NCI-H1417 (cell line): Measurements from ENCODE around the gene YPEL3.
A peak's percentile ranks its signal among the peaks of the same experiment; 100 is the strongest.
"Not testable (repeated sequence)": the region's sequence is repeated elsewhere in the genome, so short reads cannot be mapped to it uniquely, and the experiment has no call there.

Source experiments
- DNase-seq, 3 experiments: peaks; one replicate each; lab custom pipeline; 2025; lab: John Stamatoyannopoulos, UW

Gene YPEL3

DNA sequence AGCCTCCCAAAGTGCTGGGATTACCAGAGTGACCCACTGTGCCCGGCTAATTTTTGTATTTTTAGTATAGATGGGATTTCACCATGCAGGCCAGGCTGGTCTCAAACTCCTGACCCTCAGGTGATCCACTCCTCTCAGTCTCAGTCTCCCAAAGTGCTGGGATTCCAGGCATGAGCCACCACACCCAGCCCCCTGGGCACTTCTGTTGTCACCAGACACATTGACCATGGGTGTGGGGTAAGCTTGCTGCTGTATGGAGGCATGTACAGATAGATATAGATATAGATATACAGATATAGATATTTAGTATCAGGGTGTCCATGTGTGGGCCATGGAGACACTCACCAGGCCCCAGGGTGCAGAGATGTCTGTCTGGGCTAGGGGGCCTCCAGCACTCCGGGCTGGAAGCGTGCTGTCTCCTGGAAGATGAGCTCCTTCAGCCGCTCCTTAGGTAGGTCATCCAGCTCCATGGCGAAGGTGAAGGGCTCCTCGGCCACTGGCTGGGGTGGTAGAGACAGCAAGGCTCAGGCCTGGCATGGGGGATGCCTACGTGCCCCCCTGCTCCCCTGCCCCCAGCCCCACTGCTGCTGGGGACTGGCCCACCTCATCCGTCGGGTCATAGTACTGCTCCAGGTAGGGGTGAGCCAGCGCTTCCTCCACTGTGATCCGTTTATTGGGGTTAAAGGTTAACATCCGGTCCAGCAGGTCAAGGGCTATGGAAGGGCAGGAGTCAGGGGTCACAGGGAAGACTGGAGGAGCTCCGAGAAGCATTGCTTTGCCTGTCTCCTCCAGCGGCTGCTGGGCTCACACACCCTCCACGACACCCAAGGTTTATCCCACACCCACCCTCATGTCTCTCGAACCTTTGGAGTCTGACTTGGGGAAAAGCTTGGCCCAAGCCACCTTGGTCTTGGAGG lies 20.5 kb upstream of the YPEL3 start:
- no peak for DNase-seq

DNA sequence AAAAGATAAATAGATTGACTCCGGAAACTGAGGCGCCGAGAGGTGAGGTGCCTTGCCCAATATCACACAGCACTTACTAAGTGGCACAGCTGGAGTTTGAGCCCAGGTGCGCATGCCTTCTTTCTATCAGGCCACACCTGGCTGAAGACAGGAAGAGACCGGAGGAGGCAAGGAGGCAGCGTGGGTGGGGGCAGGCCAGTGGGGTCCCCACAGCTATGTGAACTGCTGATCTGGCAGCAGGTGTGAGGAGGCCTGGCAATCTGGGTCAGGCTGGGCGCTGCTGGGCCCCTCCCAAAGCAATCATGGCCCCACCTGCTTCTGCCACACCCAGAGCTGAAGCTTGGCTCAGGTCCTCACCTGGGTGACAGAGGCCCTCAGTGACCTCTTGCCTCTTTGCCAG lies 19.2 kb upstream of the YPEL3 start:
- peak in 2 of 3 experiments; percentile 10 to 15 for DNase-seq

DNA sequence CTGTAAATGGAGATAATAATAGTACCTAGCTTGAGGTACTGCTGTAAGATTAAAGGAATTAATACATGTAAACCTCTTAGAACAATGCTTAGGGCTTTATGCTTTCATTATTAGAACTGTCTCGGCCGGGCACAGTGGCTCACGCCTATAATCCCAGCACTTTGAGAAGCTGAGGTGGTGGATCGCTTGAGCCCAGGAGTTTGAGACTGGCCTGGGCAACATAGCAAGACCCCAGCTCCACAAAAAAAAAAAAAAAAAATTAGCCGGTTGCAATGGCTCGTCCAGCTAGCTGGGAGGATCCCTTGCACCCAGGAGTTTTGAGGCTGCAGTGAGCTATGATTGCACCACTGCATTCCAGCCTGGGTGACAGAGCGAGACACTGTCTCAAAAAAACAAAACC lies 18.8 kb upstream of the YPEL3 start:
- not testable (repeated sequence) for DNase-seq

DNA sequence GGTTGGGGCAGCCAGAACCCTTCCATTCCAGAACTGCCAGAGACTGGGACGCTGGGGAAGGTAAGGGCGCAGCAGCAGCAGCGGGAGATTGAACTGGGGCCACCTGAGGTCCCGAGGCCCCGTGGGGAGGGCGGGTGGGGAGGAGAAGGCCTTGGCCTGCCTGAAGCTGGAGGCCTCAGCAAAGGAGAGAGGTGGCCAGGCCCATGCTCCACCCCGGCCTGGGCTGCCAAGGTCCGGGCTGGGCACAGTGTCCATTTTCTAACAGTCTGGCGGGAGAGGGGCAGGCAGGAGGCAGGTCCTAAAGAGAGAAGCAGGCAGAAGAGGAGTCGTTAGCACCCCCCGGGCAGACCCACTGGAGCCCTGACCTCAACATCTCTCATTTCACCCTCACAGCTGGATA lies 18.4 kb upstream of the YPEL3 start:
- DNase-seq, result no peak

DNA sequence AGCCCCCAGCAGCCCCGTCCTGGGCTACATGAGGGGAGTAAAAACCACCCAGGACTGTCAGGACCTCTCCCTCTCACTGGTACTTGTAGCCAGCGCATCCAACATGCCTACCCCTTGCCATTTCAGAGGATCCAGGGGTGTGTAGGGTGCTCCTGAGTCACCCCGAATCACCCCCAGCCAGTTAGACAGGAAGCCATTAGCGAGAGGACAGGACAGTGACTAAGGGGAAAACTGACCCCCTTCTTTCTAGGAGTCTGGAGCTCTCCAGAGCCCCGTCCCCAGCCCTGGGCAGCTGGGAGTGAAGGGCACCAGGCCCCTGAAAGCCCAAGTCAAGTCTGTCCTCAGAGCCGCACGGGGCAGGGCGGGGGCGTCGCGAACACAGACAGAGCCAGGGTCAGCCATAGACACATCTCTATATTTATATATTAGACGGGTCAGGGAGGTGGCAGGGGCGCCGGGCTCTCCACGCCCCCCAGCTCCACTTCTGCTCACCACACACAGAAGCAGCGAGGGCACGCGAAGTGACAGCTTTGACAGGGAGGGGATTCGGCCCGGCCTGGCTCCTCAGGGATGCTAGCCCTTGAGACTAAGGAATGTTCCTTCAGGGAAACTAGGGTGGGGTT lies 17.8 kb upstream of the YPEL3 start:
- no peak for DNase-seq

DNA sequence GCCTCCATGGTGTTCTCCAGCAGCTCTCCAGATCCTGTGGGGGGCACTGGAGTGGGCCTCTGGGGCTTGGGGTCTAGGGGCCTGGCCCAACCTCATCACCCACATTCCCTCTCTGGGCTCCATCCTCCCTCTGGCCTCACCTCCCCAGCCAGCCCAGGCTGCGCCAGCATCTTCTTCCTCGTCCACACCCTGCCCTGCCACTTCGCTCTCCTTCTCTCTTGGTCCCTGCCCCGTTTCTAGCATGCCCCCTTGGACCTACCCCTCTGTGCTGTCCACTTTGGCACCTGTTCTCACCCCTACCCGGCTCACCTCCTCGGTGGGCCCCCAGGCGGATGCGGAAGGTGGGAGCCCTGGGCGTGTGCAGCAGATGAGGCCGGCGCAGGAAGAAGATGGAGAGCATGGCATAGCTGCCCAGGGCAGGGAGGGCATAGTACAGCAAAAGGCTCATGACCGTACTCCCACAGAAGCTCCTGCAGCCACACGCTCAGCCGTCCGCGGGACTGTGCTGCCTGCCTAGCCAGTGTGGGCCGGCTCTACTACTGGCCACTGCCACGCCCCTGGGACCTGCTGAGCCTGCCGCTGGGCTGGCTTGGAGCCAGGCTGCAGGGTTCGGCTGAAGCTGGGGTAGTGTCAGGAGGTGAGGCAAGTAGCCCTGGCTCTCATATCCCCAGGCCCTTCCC lies 17.2 kb upstream of the YPEL3 start, which contains the start of gene GDPD3:
TSS of gene GDPD3 (minus strand) at position 507 of the 680 bp plus-strand sequence. CDS start at position 448, 59 bp downstream.
- DNase-seq, result no peak

DNA sequence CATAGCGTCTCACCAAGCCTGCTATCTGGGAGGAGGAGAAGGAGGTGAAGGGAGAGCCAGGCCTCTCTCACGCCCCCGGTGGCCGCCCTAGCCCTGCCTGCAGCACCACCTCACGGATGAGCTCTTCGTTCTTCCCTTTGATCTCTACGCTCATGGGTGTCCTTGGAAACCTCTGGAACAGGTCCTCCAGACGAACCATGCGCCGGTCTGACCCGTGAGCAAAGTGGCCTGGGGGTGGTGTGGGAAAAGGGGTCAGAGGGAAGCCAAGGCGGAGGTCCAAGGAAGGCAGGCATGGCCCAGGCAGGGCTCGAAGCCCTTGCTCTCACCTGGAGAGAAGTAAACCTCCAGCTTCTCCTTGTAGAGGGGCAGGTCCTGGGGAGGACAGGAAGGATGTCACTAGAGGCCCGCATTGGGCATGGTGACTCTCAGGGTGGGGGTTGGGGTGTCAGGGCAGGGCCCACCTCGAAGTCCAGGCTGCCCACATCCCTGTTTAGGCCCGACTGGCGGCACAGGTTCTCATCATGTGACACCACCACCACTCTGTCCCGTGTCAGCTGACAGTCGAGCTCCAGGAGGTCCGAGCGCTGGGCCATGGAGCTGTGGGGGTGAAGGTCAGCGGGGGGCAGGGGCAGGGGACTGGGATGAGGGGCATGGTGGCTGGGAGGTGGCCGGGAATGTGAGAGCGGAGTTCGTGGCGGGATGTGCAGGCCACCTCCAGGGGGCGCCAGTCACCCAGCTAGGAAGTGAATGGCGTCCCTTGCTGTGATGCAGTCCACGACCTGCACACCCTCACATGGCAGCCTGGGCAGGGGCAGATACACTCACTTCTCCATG lies 16.4 kb upstream of the YPEL3 start:
- DNase-seq, result peak in 1 of 3 experiments; percentile 19

DNA sequence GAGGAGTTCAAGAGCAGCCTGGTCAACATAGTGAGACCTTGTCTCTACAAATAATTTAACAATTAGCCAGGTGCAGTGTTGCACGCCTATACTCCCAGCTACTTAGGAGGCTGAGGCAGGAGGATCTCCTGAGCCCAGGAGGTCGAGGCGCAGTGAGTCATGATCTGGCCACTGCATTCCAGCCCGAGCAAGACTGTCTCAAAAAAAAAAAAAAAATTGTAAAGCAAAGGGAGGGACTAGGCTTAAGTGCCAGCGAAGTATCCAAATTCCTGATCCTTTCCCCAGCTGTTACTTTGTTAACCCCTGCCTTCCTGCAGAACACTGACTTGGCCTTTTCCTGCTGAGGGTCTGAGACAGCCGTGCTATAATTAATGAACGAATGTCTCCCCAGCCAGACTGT lies 14.6 kb upstream of the YPEL3 start:
- no peak for DNase-seq

DNA sequence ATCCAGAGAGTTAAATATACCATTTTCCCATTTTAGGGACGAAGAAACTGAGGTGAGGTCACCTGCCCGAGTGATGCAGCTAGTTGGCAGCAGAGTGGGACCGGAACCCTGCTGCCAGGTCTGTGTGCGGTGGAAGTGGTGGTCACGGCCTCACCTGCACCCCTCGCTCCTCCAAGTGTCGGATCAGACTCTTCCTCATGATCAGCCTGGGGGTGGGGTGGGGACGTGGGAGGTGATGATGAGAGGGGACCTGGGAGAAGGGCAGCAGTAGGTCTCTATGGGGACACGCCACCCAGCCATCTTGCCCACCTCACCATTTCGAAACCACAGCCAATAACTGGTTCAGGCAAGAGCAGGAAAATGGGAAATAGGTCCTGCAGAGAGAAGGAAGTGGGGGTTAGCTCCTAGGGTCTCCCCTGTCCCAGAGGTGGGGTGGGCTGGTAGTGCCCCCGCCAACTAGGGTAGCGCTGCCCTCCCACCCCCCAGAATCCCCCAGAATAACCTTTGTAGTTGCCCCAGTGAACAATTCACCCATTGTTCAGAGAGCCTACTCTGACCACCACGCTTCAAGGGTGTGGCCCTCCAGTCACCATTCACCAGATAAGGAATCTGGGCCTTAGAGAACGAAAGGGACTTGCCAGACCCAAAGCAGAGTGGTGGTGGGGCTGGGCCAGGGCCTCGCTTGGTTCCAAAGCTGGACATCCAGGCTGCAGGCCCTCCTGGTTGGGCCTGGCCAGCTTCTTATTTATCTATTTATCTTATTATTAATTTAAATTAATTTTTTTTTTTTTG lies 12.2 kb upstream of the YPEL3 start:
- DNase-seq, result no peak

DNA sequence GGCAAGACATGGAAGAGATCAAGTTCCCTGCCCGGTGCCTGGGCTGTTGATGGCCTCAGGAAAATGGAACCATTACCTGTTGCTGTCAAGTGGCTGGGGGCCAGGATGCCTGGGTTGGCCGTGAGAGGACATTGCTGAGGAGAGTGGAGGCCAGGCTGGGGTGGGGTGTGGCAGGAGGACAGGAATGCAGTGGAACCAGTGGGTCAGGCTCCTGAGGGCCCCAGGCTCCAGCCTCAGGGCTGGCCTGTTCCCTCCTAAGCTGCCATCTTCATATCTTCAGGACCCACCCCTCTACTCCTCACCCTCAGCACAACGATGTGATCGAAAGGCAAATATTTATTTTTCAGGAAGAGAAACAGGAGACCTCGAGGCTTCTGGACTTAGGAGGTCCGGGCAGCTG lies 8.5 kb upstream of the YPEL3 start:
- no peak for DNase-seq

DNA sequence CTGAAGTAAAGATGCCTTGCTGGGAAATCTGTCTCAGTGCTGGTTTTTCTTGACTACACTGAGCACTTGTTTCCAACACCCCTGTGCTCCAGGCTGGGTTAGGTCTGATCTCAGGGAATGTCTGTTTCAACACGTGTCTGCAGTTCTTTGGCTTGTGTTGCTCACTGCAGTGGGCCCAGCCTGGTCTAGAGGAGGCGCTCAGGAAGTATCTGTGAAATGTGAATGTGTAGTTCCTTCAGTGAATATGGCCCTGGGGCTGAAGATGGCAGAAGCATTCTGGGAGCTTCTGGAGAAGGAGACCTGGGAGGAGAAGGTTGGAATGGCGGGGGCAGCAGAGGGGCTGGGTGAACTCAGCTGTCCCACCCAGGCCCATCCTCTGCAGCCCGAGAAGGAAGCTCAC lies 8.1 kb upstream of the YPEL3 start:
- DNase-seq, result no peak

DNA sequence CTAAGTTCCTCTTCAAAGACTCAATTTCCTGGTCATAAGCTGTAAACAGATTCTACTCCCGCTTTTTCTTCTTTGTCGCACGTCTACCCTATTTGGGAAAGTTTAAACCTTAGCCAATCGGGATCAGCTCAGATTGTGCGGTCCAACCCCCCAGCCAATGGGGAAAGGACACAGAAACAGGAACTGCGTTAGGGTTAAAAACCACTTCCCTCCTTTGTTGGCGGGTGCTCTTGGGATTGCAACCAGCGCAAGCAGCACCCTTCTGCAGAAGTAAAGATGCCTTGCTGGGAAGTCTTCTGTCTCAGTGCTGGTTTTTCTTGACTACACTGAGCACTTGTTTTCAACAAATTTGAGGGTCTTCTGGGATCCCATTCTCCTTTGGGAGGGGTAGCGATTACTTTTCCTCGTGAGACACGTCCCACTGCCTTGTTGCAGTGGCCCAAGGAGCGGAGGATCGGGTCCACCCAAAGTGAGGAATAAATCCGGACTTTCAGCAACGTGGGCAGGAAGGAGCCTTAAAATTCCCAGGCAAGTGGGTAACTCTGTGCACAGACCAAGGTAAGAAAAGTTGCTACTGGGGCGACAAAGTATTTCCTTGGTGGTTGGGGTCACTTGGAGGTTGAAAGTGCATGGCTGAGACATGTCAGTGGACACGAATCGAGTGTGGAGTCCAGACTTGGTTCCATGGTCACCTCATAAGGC lies 1.0 kb upstream of the YPEL3 start:
- DNase-seq, result no peak

DNA sequence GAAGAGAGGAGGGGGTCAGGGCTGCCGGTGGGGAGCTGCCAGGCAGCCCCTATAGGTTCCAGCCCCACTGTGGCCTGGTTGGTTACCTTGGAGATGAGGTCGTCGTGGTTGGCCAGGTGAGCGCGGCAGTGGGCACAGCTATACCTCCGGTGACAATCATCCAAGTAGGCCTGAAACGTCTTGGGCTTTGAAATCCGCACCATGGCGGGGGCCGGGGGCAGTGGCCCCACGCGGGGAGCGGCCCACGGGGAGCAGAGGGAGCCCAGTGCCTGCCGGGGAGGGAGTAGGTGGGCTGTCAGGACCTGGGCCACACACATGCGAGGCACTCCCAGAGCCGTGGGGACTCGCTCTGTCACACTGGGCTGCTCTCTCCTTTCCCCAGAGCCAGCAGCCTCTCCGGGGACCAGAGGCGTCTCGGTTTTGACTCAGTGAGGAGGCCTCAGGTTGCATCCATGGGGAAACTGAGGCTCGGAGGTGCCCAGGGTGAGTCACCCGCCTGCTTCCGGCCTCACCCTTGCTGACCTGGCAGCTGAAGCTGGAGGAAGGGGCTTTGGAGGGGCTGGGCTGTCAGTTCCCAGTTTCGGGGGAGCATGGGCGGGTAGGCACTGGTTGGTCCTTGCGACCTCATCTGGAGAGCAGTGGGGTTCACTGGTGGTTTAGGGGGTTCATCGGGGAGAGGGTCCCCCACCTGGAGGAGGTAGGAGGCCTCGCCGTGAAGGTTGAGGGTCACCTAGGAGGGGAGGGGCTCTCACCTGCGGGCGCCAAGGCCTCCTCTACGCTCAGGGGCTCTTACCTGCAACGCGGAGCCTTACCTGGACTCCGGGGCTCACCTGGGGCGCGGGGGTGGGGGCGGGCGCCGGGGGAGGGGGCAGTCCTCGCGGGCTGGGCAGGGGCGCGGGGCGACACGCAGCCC lies 591 bp downstream of the YPEL3 start:
- DNase-seq, result peak in 1 of 3 experiments; percentile 29

DNA sequence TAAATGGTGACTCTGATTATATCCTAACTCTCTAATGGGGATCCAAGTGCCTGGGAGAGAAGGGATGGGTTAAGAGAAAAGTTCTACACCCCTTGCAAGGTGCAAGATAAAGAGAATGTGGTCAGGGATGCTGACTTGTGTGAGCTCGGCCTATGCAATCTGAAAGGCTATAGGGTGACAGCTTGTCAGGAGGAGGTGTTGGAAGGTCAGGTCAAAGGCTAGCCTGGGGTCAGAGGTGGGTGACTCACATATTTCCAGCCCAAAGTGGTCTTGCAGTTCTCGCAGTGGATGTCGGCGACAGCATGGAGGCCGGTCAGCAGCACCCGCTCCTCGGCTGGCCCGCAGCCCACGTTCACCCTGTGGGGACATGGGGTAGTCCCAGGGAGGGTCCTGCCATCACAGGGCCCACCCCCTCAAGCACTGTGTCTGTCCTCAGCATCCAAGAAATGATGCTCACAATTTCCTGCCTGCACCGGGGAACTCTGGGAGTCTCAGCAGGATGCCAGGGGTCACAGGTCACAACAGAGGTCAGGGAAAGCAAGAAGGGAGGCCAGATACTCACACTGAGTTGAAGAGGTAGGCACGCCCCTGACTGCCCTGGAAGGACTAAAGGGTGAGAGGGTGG lies 1.4 kb downstream of the YPEL3 start:
- no peak for DNase-seq

DNA sequence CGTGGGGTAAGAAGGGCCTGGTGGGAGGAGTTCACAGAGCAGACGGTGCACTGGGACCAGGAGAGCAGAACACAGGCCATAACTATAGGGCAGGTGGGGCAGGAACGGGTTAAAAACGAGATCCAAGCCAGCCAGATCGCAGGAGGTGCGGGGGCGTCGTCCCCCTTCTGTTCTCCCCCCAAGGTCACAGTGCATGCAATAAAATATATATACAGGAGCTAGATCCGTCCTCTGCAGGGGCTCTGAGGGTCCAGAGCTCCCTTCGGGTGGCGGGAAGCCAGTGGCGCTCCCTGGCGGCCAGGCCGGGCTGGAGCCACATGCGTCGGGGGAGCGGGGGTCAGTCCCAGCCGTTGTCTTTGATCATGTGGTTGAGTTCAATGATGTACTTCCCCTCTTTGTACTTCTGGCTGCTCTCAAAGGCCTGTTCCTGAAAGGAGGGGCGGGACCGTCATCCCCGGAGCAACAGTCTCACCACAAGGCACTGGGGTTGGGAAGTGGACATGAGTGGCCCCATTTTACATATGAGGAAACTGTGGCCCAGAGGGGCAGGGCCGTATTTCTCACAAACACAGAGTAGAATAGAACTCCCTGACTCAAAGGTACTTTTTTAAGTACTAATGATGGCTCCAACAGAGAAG lies 3.5 kb downstream of the YPEL3 start:
- DNase-seq, result peak in 1 of 3 experiments; percentile 27

DNA sequence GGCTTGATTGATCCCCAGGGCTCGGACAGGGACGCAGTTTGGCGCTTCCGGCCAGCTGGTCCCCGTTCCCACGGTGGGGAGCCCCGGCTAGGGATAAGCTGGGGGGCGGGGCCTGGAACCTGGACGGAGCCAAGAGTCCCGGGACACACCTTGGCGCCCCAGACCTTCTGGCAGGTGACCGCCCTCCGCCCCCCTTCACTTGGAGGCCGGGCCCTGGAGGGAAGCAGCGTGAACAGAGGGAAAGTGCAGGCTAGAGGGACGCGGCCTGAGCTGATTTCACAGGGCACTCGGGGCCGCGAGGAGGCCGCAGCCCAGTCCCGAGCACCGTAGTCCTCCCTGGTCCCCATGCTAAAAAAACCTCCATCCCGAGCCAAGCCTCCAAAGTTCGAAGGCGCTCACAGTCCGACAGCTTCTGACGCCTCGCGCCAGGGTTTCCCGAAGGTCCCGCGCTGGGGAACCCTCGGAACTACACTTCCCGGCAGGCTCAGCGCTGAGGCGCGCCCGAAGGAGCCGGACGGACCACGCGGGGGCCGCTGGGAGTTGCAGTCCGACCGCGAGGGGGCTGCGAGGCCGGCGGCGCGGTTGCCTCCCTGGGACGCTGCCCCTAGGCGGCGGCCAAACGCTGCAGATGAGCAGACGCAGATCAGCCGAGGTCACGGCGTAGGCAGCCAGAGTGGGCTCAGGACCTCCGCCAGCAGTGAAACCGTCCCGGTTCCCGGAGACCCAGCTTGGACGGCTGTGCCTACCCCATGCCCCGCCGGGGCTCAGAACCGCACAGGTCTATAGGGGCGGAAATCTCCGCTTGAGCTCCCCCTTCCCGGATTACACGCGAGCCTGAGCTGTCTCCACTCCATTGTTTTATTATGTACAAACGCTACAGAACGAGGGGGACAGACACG lies 4.3 kb downstream of the YPEL3 start, which contains the start of gene TBX6:
TSS of gene TBX6 (minus strand) at position 451 of the 899 bp plus-strand sequence. CDS start 731 bp downstream, outside the sequence.
- DNase-seq, result peak; percentile 82 to 92 (median 90)
